NCI-H2227 (cell line): ENCODE results near the gene CASP2.

ENCODE experiments used
- DNase-seq: peaks from one replicate; lab custom pipeline; 2025; ENCODE audit not compliant: unreplicated experiment; lab: John Stamatoyannopoulos, UW

CASP2 gene

GRCh38 chr7:143287935-143288826, at the start of gene CASP2:
Gene CASP2 (plus strand): TSS chr7:143288351. CDS start chr7:143288456, 105 bp downstream.
- DNase-seq, result peak; percentile 98

GRCh38 chr7:143239813-143240212, 48.3 kb upstream of the CASP2 start:
- no peak for DNase-seq

- peak; percentile 71 for DNase-seq
These were observed 47.6 kb upstream of the CASP2 start for GRCh38 chr7:143240291-143241168.

GRCh38 chr7:143242306-143242705, 45.8 kb upstream of the CASP2 start:
- no peak for DNase-seq

- no peak for DNase-seq
These were observed 45.0 kb upstream of the CASP2 start for GRCh38 chr7:143243111-143243510.

GRCh38 chr7:143243614-143244013, 44.5 kb upstream of the CASP2 start:
- DNase-seq, result no peak

- no peak for DNase-seq
These were observed 43.8 kb upstream of the CASP2 start for GRCh38 chr7:143244321-143244720.

- no peak for DNase-seq
These were observed 43.0 kb upstream of the CASP2 start for GRCh38 chr7:143245123-143245522.

GRCh38 chr7:143247372-143247771, 40.8 kb upstream of the CASP2 start:
- no peak for DNase-seq

- DNase-seq, result no peak
These were observed 39.3 kb upstream of the CASP2 start for GRCh38 chr7:143248761-143249354.

GRCh38 chr7:143250199-143250598, 38.0 kb upstream of the CASP2 start:
- no peak for DNase-seq

GRCh38 chr7:143250822-143251221, 37.3 kb upstream of the CASP2 start:
- DNase-seq, result no peak

GRCh38 chr7:143252006-143252405, 36.1 kb upstream of the CASP2 start:
- no peak for DNase-seq

GRCh38 chr7:143255564-143255963, 32.6 kb upstream of the CASP2 start:
- DNase-seq, result no peak

- DNase-seq, result no peak
These were observed 31.8 kb upstream of the CASP2 start for GRCh38 chr7:143256325-143256724.

- DNase-seq, result no peak
These were observed 31.2 kb upstream of the CASP2 start for GRCh38 chr7:143256932-143257331.

GRCh38 chr7:143257501-143257900, 30.6 kb upstream of the CASP2 start:
- DNase-seq, result no peak

GRCh38 chr7:143258831-143259230, 29.3 kb upstream of the CASP2 start:
- no peak for DNase-seq

- DNase-seq, result no peak
These were observed 28.4 kb upstream of the CASP2 start for GRCh38 chr7:143259765-143260164.

- DNase-seq, result no peak
These were observed 26.2 kb upstream of the CASP2 start for GRCh38 chr7:143261901-143262300.
